Esophagus muscularis mucosa (tissue), 4 donors: ENCODE data around the gene PDE8B. TPM values are rescaled to one million over a fixed set of nuclear protein-coding genes. Genes with fewer than 3 reads are reported as not detected.

Source experiments
- DNase-seq: peaks from one replicate; pipeline ENCODE4 v3.0.0-alpha.2; 2017; ENCODE audit errors: extremely low spot score
- H3K27ac ChIP-seq, 4 donors: fragments of 200-600 bp; sonication (generic); replicated peaks in 1 of 4; 1 replicate in 3 of 4; 2 replicates in 1 of 4; pipeline ENCODE4 v1.5.1; 2016 to 2019; ENCODE audit warnings: mild to moderate bottlenecking in 1 of 4
- H3K27me3 ChIP-seq, 4 donors: fragments of 200-600 bp; sonication (generic); one replicate each; pipeline versions ENCODE4 v1.5.1 to v1.6.0; 2016 to 2019
- H3K36me3 ChIP-seq, 4 donors: fragments of 200-600 bp; sonication (generic); one replicate each; pipeline ENCODE4 v1.5.1; 2016 to 2019
- H3K4me1 ChIP-seq, 4 donors: fragments of 200-600 bp; sonication (generic); one replicate each; pipeline ENCODE4 v1.5.1; 2016 to 2019
- H3K4me3 ChIP-seq, 4 donors: fragments of 200-600 bp; sonication (generic); 1 replicate in 2 of 4; 2 replicates in 2 of 4; pipeline ENCODE4 v1.5.1; 2016 to 2019; ENCODE audit warnings: mild to moderate bottlenecking in 4 of 4, moderate library complexity in 1 of 4
- H3K9me3 ChIP-seq, 4 donors: fragments of 200-600 bp; sonication (generic); 1 replicate in 3 of 4; 2 replicates in 1 of 4; pipeline ENCODE4 v1.5.1; 2016 to 2019
- CTCF ChIP-seq, 3 experiments: fragments of 200-600 bp in 2 of 3; fragments of 450-650 bp in 1 of 3; sonication (generic) in 2 of 3; IDR thresholded peaks; one replicate each; pipeline ENCODE4 v1.5.1; 2017 to 2019; ENCODE audit warnings: antibody characterized with exemption in 3 of 3, mild to moderate bottlenecking in 2 of 3, moderate library complexity in 1 of 3
- EP300 ChIP-seq: sonication (generic); formaldehyde crosslinking; IDR thresholded peaks from one replicate; pipeline ENCODE4 v1.6.1; 2017; ENCODE audit warnings: antibody characterized with exemption
- POLR2A ChIP-seq: fragments of 450-650 bp; IDR thresholded peaks from one replicate; pipeline ENCODE4 v1.6.1; 2017; ENCODE audit warnings: antibody characterized with exemption, moderate library complexity, mild to moderate bottlenecking, low read depth
- POLR2AphosphoS5 ChIP-seq, 2 donors: sonication (generic); formaldehyde crosslinking; IDR thresholded peaks; one replicate each; pipeline ENCODE4 v1.6.1; 2017; ENCODE audit warnings: antibody characterized with exemption in 2 of 2
- WGBS: methylation state at CpG from one replicate; pipeline ENCODE4 v1.1.5; 2018; 5-methylcytosine and 5-hydroxymethylcytosine counted together
- intact Hi-C: fragments of 100-400 bp; cut with DNase I; formaldehyde crosslinking; loops from one replicate; pipeline ENCODE4 v1.15.1; 2023
- total RNA-seq, 4 donors: library from RNA; depleted of rRNA; stranded (reverse); fragments of >200 nt; gene quantifications; one replicate each; pipeline versions ENCODE4 v1.1.0 to v1.2.1, GENCODE V29; 2016

PDE8B gene
- total RNA-seq, 4 donors from 2014 or later, result 0.83 to 7.1 (median 1.5) TPM

- H3K9me3 ChIP-seq, result no peaks in the 10 kb centered on the region
- H3K27ac ChIP-seq, result no peak overlapping the region
- 82% methylated on average over 12 of the region's 12 CpGs for WGBS
- H3K4me1 ChIP-seq, result peaks cover 2 to 21% (median 17%) of the 10 kb centered on the region in 4 donors
- no peak for DNase-seq
- intact Hi-C loops, result no loop called here
- no peaks in the 10 kb centered on the region for H3K27me3 ChIP-seq
- H3K4me3 ChIP-seq, result no peak overlapping the region
- no peak for TF ChIP-seq EP300
- no peak for TF ChIP-seq POLR2A
- TF ChIP-seq CTCF (IDR thresholded peaks at IDR 0.05), result no peak
- no peak for TF ChIP-seq POLR2AphosphoS5 (IDR thresholded peaks at IDR 0.05)
- no peaks in the 10 kb centered on the region for H3K36me3 ChIP-seq
Measured at GRCh38 chr5:77308154-77308960, 97.9 kb downstream of the PDE8B start.

- Histone ChIP-seq H3K4me3 (no peak overlapping the region), H3K27ac (no peak overlapping the region), H3K27me3 (no peaks in the 10 kb centered on the region), H3K36me3 (no peaks in the 10 kb centered on the region), H3K9me3 (no peaks in the 10 kb centered on the region), H3K4me1 (peaks cover 2 to 21% (median 17%) of the 10 kb centered on the region in 4 donors)
- intact Hi-C loops, result no loop called here
- TF ChIP-seq POLR2AphosphoS5 (IDR thresholded peaks at IDR 0.05), result no peak
- 93% methylated on average over 2 of the region's 2 CpGs for WGBS
- no peak for DNase-seq
Measured at GRCh38 chr5:77309140-77309539, 98.7 kb downstream of the PDE8B start.

GRCh38 chr5:77310494-77311213 lies 100.2 kb downstream of the PDE8B start:
- no peak overlapping the region for H3K27ac ChIP-seq
- no peaks in the 10 kb centered on the region for H3K9me3 ChIP-seq
- WGBS, result 86% methylated on average over 4 of the region's 4 CpGs
- no peaks in the 10 kb centered on the region for H3K27me3 ChIP-seq
- intact Hi-C loops, result no loop called here
- no peak overlapping the region for H3K4me3 ChIP-seq
- peaks cover 0 to 16% (median 11%) of the 10 kb centered on the region in 4 donors for H3K4me1 ChIP-seq
- TF ChIP-seq CTCF (IDR thresholded peaks at IDR 0.05) (no peak), POLR2AphosphoS5 (IDR thresholded peaks at IDR 0.05) (no peak), EP300 (no peak)
- DNase-seq, result no peak
- no peaks in the 10 kb centered on the region for H3K36me3 ChIP-seq

- DNase-seq, result no peak
- intact Hi-C loops, result no loop called here
- H3K36me3 ChIP-seq, result no peaks in the 10 kb centered on the region
- H3K27ac ChIP-seq, result no peak overlapping the region
- H3K27me3 ChIP-seq, result no peaks in the 10 kb centered on the region
- WGBS, result 89% methylated on average over 1 of the region's 1 CpG
- TF ChIP-seq POLR2A (no peak), EP300 (no peak), CTCF (IDR thresholded peaks at IDR 0.05) (no peak), POLR2AphosphoS5 (IDR thresholded peaks at IDR 0.05) (no peak)
- H3K4me3 ChIP-seq, result no peak overlapping the region
- no peaks in the 10 kb centered on the region for H3K9me3 ChIP-seq
- peaks cover 0 to 10% (median 6%) of the 10 kb centered on the region in 4 donors for H3K4me1 ChIP-seq
Measured at GRCh38 chr5:77311214-77311571, 100.7 kb downstream of the PDE8B start.

- intact Hi-C loops, result no loop called here
- no peak overlapping the region for H3K4me3 ChIP-seq
- H3K9me3 ChIP-seq, result no peaks in the 10 kb centered on the region
- WGBS, result 91% methylated on average over 1 of the region's 1 CpG
- no peaks in the 10 kb centered on the region for H3K4me1 ChIP-seq
- no peaks in the 10 kb centered on the region for H3K27me3 ChIP-seq
- DNase-seq, result no peak
- no peaks in the 10 kb centered on the region for H3K36me3 ChIP-seq
- no peak overlapping the region for H3K27ac ChIP-seq
- TF ChIP-seq POLR2AphosphoS5 (IDR thresholded peaks at IDR 0.05), result no peak
- no peak for TF ChIP-seq EP300
- no peak for TF ChIP-seq CTCF (IDR thresholded peaks at IDR 0.05)
- TF ChIP-seq POLR2A, result no peak
Measured at GRCh38 chr5:77312413-77312812, 101.9 kb downstream of the PDE8B start.
